ENCODE data around the gene PXMP2.

DNA sequence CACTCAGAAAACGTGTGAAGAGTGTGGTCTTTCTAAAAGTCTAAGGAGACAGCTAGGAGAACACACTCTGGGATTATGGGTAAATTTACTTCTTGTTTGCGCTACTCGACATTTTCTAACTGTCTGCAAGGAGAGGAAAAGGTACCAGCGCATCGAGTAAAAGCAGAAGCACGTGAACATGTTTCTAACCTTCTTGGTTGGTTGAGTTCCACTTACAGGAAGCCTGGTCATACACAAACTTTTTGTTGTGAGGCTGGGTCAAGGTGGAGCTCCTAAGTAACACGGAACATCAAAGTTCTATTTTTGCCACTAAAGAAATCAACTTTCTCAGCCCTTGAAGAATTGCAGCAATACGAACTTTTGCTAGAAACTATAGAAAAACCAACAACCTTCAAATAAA is 54.2 kb downstream of the PXMP2 start:
- no peak for TF ChIP-seq GATA2 (IDR thresholded peaks at IDR 0.05; ENCODE audit: low read depth, low read length)
- no peak for TF ChIP-seq GATA3 (IDR thresholded peaks at IDR 0.05; ENCODE audit: low read depth, low read length)
